ENCODE data around the gene ITGB4. TPM values are rescaled to one million over a fixed set of nuclear protein-coding genes. Genes with fewer than 3 reads are reported as not detected.

ITGB4 gene
- total RNA-seq, 1 donor from 2014 or later, result not detected

DNA sequence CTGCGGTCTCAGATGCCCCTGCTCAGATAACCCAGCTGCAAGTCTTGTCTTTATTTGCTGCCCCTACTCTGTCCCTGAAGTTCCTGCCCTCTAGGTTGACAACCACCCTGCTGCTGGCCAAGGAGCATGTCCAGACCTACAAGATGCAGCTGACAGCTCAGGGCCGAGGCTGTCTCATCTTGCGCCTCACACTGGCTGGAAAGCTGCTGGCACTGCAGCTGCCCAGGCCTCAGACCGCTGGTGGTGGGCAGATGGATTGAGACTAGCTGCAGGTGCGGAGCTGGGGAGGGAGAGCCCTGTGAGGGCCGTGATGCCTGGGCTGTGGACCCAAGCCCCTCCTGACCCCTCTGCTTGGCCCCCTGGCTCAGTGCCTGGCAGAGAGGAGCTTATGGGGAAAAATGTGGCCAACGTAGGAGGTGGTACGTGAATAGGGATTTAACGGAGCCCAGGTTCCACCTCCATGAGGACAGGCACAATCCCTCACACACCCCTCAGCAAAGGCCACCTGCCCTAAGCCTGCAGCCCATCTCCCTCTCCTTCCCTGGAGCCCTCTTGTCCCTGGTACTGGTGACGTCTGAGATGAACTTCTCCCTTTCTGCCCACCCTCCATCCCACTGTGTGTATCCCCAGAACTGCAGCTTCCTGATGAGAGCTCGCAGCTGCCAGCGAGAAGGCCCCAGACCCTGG lies 52.0 kb downstream of the ITGB4 start:
- Histone ChIP-seq H3K4me2 (no peak overlapping the region), H3F3A (ENCODE audit: low read depth) (peaks cover 50% of the 10 kb centered on the region), H3K4me3 (no peak overlapping the region), H4K20me1 (ENCODE audit: low read depth) (peaks cover 36% of the 10 kb centered on the region), H3K9ac (no peak overlapping the region), H3K4me1 (peaks cover 14% of the 10 kb centered on the region), H3K27me3 (no peaks in the 10 kb centered on the region), H3K9me3 (ENCODE audit: low read depth) (no peaks in the 10 kb centered on the region), H2AFZ (replicated peaks) (no peak overlapping the region), H3K36me3 (peaks cover 12% of the 10 kb centered on the region), H3K79me2 (ENCODE audit: low read depth) (peaks cover 18% of the 10 kb centered on the region), H3K27ac (no peak overlapping the region)
- Mint-ChIP-seq H3K27me3 (ENCODE audit: insufficient read depth, low read depth) (peaks cover 3% of the 10 kb centered on the region), H3K36me3 (peaks cover 20% of the 10 kb centered on the region), H3K27ac (no peak overlapping the region), H3K4me1 (peaks cover 22% of the 10 kb centered on the region), H3K9me3 (no peaks in the 10 kb centered on the region), H3K4me3 (peak overlapping the region; percentile 52)
- DNase-seq (ENCODE audit: low spot score), result no peak
- TF ChIP-seq EZH2phosphoT487 (IDR thresholded peaks at IDR 0.05), result no peak
- TF ChIP-seq EZH2 (IDR thresholded peaks at IDR 0.05), result no peak
- TF ChIP-seq, protein P1, sequence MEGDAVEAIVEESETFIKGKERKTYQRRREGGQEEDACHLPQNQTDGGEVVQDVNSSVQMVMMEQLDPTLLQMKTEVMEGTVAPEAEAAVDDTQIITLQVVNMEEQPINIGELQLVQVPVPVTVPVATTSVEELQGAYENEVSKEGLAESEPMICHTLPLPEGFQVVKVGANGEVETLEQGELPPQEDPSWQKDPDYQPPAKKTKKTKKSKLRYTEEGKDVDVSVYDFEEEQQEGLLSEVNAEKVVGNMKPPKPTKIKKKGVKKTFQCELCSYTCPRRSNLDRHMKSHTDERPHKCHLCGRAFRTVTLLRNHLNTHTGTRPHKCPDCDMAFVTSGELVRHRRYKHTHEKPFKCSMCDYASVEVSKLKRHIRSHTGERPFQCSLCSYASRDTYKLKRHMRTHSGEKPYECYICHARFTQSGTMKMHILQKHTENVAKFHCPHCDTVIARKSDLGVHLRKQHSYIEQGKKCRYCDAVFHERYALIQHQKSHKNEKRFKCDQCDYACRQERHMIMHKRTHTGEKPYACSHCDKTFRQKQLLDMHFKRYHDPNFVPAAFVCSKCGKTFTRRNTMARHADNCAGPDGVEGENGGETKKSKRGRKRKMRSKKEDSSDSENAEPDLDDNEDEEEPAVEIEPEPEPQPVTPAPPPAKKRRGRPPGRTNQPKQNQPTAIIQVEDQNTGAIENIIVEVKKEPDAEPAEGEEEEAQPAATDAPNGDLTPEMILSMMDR (IDR thresholded peaks at IDR 0.05), result no peak

DNA sequence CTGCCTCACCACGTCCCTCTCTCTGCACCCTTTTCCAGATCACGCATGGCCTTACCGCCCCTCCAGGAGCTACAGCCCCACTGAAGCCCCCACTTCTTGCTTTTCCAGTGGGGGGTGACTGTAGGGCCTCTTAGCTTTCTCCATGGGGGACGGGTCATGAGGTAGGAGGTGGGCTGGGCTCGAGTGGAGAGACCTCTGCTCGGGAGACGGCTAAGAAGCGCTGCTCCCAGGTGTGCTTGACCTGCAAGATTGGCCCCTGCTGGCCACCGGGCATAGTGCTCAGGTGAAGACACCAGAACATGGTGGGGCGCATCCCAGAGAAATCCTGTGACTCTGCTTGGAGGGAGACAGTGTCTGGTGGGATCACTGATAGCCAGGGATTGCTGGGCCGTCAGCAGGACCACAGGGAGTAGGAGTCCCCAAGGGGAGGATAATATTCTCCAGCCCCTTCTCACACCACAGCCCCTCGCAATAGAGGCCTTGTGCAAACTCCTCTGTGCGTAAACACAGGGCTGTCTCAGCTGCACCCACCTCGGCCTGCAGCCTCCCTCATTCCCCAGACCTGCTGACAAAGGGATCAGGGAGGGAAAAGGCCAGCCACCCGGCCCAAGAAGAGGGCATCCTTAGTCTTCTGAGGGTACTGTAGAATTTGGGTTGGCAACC lies 52.7 kb downstream of the ITGB4 start:
- H3K9ac ChIP-seq, result no peak overlapping the region
- peaks cover 25% of the 10 kb centered on the region for H3K79me2 ChIP-seq (ENCODE audit: low read depth)
- H3K27me3 ChIP-seq, result no peaks in the 10 kb centered on the region
- peaks cover 26% of the 10 kb centered on the region for H3K36me3 Mint-ChIP-seq
- H3K27me3 Mint-ChIP-seq (ENCODE audit: insufficient read depth, low read depth), result peaks cover 7% of the 10 kb centered on the region
- peaks cover 16% of the 10 kb centered on the region for H3K36me3 ChIP-seq
- H3K4me1 Mint-ChIP-seq, result peaks cover 25% of the 10 kb centered on the region
- no peak overlapping the region for H3K27ac Mint-ChIP-seq
- H3K27ac ChIP-seq, result no peak overlapping the region
- TF ChIP-seq EZH2phosphoT487 (IDR thresholded peaks at IDR 0.05), result no peak
- TF ChIP-seq, protein P1 (IDR thresholded peaks at IDR 0.05), result peak; percentile 15
- H3K9me3 ChIP-seq (ENCODE audit: low read depth), result no peaks in the 10 kb centered on the region
- peaks cover 57% of the 10 kb centered on the region for H3F3A ChIP-seq (ENCODE audit: low read depth)
- no peak for DNase-seq (ENCODE audit: low spot score)
- H3K4me3 ChIP-seq, result no peak overlapping the region
- H3K4me1 ChIP-seq, result peaks cover 14% of the 10 kb centered on the region
- no peaks in the 10 kb centered on the region for H3K9me3 Mint-ChIP-seq
- H2AFZ ChIP-seq (replicated peaks), result no peak overlapping the region
- H3K4me3 Mint-ChIP-seq, result peak overlapping the region; percentile 52
- no peak overlapping the region for H3K4me2 ChIP-seq
- peaks cover 43% of the 10 kb centered on the region for H4K20me1 ChIP-seq (ENCODE audit: low read depth)

DNA sequence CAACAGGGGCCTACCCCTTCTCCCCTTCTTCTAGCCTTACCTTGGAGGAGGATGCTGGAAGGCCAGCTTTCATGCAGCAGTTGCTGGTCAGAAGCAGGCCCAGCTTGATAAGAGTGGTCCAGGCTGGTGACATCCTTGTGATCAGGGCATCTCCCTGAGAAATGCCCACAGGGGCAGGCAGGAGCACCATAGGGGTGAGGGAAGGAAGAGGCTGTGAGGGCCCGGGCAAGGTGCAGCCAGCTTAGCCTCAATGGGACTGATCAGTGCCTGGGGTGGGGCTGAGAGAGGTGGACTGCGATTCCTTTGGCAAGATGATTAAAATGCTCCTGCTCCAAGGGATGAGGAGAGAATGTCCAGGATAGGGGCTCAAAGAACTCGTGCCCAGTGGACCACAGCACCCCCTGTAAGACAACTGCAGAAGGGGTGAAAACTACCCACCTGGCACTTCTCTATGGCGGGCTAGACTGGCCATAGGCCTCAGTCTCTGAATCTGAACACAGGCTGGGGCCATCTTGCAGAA lies 53.3 kb downstream of the ITGB4 start:
- Histone ChIP-seq H2AFZ (replicated peaks) (no peak overlapping the region), H3F3A (ENCODE audit: low read depth) (peaks cover 62% of the 10 kb centered on the region), H3K4me1 (peaks cover 14% of the 10 kb centered on the region), H3K9me3 (ENCODE audit: low read depth) (no peaks in the 10 kb centered on the region), H3K4me3 (no peak overlapping the region), H4K20me1 (ENCODE audit: low read depth) (peaks cover 48% of the 10 kb centered on the region), H3K4me2 (no peak overlapping the region), H3K27me3 (no peaks in the 10 kb centered on the region), H3K27ac (peak overlapping the region; percentile 61), H3K79me2 (ENCODE audit: low read depth) (peaks cover 31% of the 10 kb centered on the region), H3K9ac (no peak overlapping the region), H3K36me3 (peaks cover 16% of the 10 kb centered on the region)
- peaks cover 7% of the 10 kb centered on the region for H3K27me3 Mint-ChIP-seq (ENCODE audit: insufficient read depth, low read depth)
- no peak for TF ChIP-seq EZH2phosphoT487 (IDR thresholded peaks at IDR 0.05)
- H3K4me3 Mint-ChIP-seq, result peak overlapping the region; percentile 46
- peaks cover 26% of the 10 kb centered on the region for H3K4me1 Mint-ChIP-seq
- peaks cover under 1% of the 10 kb centered on the region for H3K9me3 Mint-ChIP-seq
- H3K36me3 Mint-ChIP-seq, result peaks cover 26% of the 10 kb centered on the region
- DNase-seq (ENCODE audit: low spot score), result no peak
- H3K27ac Mint-ChIP-seq, result no peak overlapping the region

Data from neural progenitor cell (in vitro differentiated cells).